ENCODE results near the gene FKBP1A.
"Not testable (repeated sequence)": the region's sequence is repeated elsewhere in the genome, so short reads cannot be mapped to it uniquely, and the experiment has no call there.

The FKBP1A gene

DNA sequence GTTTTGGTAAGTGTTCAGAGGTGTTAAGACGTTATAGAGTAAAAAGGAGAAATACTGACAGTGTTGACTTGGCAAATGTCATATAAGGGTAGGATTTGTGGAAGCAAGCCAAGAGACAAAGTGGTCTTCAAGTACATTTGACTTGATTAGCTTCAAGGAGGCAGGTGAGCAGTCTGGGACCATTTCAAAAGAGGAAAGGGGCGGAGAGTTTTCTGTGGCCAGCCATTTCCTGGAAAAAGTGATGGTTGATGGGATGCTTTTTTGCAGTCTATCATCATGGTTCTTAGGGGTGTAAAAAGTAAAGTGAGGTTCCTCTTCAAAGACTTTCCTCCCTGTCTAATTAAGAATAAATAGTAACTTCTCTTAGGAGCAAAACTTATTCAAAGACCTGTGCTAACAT, 28.7 kb downstream of the FKBP1A start:
- no peak for DNase-seq (ENCODE audit: low read depth, low spot score)

DNA sequence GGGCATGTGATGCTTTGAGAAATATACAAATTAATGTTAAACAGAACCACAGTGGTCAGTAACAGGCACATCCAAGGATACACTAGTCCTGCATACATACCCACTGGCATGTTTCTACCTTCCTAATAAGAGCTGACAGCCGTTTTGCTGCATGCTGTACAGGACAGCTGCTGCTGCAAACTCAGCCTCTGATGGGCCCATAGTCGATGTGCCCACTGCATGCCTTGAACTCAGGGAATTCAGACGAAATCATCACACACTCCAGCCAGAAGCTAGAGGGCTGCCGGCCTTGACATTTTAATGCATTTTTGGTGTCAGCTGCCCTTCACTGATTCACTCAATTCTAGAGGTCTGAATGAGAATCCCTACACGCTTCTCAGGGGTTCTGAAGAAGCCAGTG, 29.3 kb downstream of the FKBP1A start:
- DNase-seq (ENCODE audit: low read depth, low spot score): no peak

GRCh38 chr20:1362484-1362883, 30.4 kb downstream of the FKBP1A start:
- no peak for DNase-seq (ENCODE audit: low read depth, low spot score)

- no peak for DNase-seq (ENCODE audit: low read depth, low spot score)
These were observed 32.6 kb downstream of the FKBP1A start for GRCh38 chr20:1360094-1360846.

DNA sequence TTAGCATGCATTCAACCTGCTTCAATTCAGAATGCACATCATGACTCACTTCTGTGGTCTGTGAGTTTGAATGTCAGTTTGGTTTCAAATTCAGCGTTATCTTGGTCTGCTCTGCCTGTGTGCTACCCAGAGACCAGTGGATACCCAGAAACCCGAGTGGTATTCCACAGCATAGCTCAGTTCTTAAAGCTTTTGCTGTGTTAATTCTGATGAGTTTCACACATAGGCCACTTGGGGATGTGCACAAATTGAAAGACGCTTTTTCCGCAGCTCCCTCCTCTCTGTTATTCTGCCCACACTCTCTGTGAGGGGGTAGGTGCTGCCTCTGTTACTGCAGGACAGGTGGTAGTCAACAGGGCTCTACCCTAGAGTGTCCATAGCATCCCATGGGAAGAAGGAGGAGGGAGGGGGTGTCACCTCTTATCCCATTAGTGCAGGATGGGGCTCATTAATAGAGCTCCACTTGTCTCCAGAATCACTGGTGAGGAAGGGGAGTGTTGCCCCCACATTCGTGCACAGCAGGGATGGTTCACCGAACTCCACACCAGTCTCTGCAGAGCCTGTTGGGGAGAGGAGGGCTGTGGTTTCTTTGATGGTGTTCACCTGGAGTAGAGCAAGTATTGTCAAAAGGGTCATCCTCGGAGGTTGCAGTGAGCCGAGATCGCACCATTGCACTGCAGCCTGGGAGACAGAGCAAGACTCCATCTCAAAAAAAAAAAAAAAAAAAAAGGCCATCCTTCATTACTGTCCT, 34.8 kb downstream of the FKBP1A start:
- peak; percentile 75 for DNase-seq (ENCODE audit: low read depth, low spot score)

DNA sequence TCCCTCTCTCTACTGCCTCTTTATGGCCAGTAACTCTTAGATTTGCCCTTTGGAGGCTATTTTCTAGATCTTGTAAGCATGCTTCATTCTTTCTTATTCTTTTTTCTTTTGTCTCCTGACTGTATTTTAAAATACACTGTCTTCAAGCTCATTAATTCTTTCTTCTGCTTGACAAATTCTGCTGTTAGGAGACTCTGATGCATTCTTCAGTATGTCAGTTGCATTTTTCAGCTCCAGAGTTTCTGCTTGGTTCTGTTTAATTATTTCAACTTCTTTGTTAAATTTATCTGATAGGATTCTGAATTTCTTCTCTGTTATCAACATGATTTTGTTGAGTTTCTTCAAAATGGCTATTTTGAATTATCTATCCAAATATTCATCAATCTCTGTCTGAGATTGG, 38.9 kb downstream of the FKBP1A start:
- no peak for DNase-seq (ENCODE audit: low read depth, low spot score)

DNA sequence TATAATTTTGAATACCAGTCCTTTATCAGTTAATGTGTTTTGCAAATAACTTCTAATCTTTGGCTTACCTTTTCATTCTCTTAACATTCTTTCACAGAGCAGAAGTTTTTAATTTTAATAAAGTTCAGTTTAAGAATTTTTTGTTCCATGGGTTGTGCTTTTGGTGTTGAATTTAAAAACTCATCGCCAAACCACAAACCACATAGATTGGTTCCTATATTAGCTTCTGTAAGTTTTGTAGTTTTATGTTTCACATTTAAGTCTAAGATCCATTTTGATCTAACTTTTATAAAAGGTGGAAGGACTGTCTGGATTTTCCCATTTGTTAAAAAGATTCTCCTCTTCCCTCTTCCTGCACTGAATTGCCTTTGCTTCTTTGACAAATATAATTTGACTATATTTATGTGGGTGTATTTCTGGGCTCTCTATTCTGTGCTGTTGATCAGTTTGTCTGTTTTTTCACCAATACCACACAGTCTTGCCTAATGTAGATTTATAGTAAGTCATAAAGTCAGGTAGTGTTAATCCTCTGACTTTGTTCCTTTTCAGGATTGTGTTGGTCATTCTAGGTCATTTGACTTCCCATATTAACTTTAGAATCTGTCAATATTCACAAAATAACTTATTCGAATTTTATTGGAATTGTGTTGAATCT, 46.4 kb downstream of the FKBP1A start:
- DNase-seq (ENCODE audit: low read depth, low spot score): no peak

GRCh38 chr20:1345756-1346093, 47.1 kb downstream of the FKBP1A start:
- no peak for DNase-seq (ENCODE audit: low read depth, low spot score)

GRCh38 chr20:1345030-1345755, 47.7 kb downstream of the FKBP1A start:
- no peak for DNase-seq (ENCODE audit: low read depth, low spot score)

GRCh38 chr20:1343446-1344124, 49.3 kb downstream of the FKBP1A start:
- DNase-seq (ENCODE audit: low read depth, low spot score): not testable (repeated sequence)

DNA sequence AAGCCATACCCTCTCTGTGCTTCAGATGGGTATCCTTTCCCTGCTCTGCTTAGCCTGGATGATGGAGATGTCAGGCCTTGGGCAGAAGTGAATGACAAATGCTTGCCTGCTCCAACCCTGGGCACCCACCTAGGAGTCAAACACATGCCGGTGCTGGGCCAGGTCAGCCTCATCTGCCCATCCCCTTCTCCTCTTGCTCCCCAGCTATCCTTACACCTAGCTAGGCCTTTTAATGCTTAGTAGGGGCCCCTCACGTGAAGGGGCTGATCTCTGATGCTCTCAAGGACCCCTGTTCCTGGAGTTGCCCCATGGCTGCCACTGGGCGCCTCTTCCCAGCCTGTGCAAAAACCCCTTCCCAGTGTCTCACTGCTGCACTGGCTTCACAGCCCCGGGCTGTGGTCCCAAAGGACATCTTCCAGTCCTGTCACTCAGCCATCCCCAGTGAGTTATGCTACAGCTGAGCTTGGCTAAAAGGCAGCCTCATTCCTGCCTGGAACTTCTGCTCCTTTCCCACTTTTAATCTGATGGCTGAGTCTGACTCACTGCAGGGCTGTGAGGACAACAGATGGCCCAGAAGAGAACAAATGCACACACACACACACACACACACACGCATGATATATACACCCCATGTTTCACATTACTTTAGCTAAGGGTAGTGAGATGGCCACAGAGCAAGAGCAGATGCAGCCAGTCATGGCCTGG, 51.1 kb downstream of the FKBP1A start:
- peak; percentile 44 for DNase-seq (ENCODE audit: low read depth, low spot score)

GRCh38 chr20:1338801-1339200, 54.1 kb downstream of the FKBP1A start:
- no peak for DNase-seq (ENCODE audit: low read depth, low spot score)

- DNase-seq (ENCODE audit: low read depth, low spot score): no peak
These were observed 54.8 kb downstream of the FKBP1A start for GRCh38 chr20:1338096-1338495.

- no peak for DNase-seq (ENCODE audit: low read depth, low spot score)
These were observed 55.4 kb downstream of the FKBP1A start for GRCh38 chr20:1337441-1337840.

DNA sequence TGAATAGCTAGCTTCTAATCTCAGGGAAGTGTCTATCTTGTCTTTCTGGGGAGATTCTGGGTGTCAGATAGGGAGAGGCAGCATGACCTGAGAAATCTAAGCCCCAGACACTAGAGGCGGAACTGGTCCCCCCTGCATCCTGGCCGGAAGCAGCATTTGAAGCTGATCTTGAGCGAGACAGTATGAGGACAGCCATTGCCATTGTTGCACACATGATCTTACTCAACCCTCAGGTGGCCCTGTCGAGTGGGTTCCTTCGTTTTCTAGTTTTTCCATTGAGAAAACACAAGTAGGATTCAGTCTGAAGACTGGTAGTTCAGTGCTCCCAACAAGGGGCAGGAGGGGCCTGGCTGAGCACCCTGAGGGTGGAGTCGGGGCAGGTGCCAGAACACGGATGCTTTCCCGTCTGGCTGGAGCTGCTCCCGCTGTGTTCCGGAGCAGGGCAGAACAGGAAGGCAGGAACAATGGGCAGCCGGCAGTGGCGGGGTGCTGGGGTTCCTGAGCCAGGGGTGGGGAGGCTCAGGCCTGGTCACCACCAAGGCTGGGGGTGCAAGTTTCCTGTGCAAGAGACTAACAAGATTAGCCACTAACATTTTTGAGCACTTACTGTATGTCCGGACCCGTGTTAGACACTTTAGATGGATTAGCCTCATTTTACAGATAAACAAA, 56.0 kb downstream of the FKBP1A start:
- peak; percentile 57 for DNase-seq (ENCODE audit: low read depth, low spot score)

DNA sequence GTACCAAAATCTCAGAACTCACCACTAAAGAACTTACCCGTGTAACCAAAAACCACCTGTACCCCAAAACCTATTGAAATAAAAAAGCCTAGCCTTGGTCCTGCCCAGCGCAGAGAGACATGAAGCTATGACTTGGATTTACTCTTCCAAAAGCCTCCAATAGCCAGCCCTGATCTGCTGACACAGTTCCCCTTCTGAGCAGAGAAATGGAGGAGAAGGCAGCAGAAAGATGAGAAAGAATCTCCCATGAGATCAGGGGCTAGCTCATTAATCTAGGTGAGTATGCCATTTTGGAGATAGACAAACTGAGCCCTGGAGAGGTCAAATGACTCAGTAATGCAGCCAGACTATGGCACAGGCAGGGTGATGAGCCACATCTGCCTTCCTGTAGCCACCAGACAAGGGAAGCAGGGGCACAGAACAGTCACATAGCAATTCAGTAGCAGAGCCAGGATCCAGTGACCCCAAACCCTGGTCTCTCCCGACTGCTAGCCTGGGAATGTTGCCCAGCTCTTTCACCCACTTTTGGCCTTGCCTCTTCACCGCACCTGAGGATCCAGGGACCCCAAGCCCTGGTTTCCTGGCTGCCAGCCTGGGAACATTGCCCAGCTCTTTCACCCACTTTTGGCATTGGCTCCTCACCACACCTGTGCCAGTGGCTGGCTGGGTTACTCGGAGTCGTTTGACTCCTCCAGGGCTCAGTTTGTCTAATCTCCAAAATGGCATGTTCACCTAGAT, 56.7 kb downstream of the FKBP1A start:
- DNase-seq (ENCODE audit: low read depth, low spot score): no peak

- DNase-seq (ENCODE audit: low read depth, low spot score): no peak
These were observed 58.1 kb downstream of the FKBP1A start for GRCh38 chr20:1334761-1335160.

- DNase-seq (ENCODE audit: low read depth, low spot score): no peak
These were observed 58.5 kb downstream of the FKBP1A start for GRCh38 chr20:1334370-1334731.

- no peak for DNase-seq (ENCODE audit: low read depth, low spot score)
These were observed 59.1 kb downstream of the FKBP1A start for GRCh38 chr20:1333462-1334369.
